ENCODE data around the gene LRRC3.

The LRRC3 gene

GRCh38 chr21:44473915-44474555, 18.7 kb downstream of the LRRC3 start:
- TF ChIP-seq TEAD4 (IDR thresholded peaks at IDR 0.05) (no peak), ZBTB7A (IDR thresholded peaks at IDR 0.05; ENCODE audit: low read depth) (no peak), CEBPB (IDR thresholded peaks at IDR 0.05) (no peak), EP300 (IDR thresholded peaks at IDR 0.05; ENCODE audit: borderline replicate concordance) (no peak), USF1 (IDR thresholded peaks at IDR 0.05) (no peak), RAD21 (IDR thresholded peaks at IDR 0.05; ENCODE audit: low read depth) (no peak), YY1 (IDR thresholded peaks at IDR 0.05; ENCODE audit: low read depth) (no peak), NFIC (IDR thresholded peaks at IDR 0.05) (no peak), EGR1 (IDR thresholded peaks at IDR 0.05) (no peak), TCF12 (IDR thresholded peaks at IDR 0.05; ENCODE audit: low read depth) (no peak), TAF1 (IDR thresholded peaks at IDR 0.05; ENCODE audit: low read depth) (no peak), CREB1 (IDR thresholded peaks at IDR 0.05; ENCODE audit: low read depth) (no peak), FOXM1 (IDR thresholded peaks at IDR 0.05; ENCODE audit: borderline replicate concordance, low read depth) (no peak), REST (IDR thresholded peaks at IDR 0.05; ENCODE audit: low read depth) (no peak), MAX (IDR thresholded peaks at IDR 0.05) (no peak)

GRCh38 chr21:44475266-44475845, 20.0 kb downstream of the LRRC3 start:
- TF ChIP-seq ZBTB7A (IDR thresholded peaks at IDR 0.05; ENCODE audit: low read depth) (no peak), EP300 (IDR thresholded peaks at IDR 0.05; ENCODE audit: borderline replicate concordance) (no peak), FOXM1 (IDR thresholded peaks at IDR 0.05; ENCODE audit: borderline replicate concordance, low read depth) (no peak), CREB1 (IDR thresholded peaks at IDR 0.05; ENCODE audit: low read depth) (no peak), YY1 (IDR thresholded peaks at IDR 0.05; ENCODE audit: low read depth) (no peak), EGR1 (IDR thresholded peaks at IDR 0.05) (no peak), TCF12 (IDR thresholded peaks at IDR 0.05; ENCODE audit: low read depth) (no peak), MAX (IDR thresholded peaks at IDR 0.05) (no peak), RAD21 (IDR thresholded peaks at IDR 0.05; ENCODE audit: low read depth) (no peak), USF1 (IDR thresholded peaks at IDR 0.05) (no peak), TAF1 (IDR thresholded peaks at IDR 0.05; ENCODE audit: low read depth) (no peak), TEAD4 (IDR thresholded peaks at IDR 0.05) (no peak), CEBPB (IDR thresholded peaks at IDR 0.05) (no peak)

- no peak for TF ChIP-seq REST (IDR thresholded peaks at IDR 0.05; ENCODE audit: low read depth)
- no peak for TF ChIP-seq MAX (IDR thresholded peaks at IDR 0.05)
- no peak for TF ChIP-seq EP300 (IDR thresholded peaks at IDR 0.05; ENCODE audit: borderline replicate concordance)
- TF ChIP-seq NFIC (IDR thresholded peaks at IDR 0.05) = no peak
- no peak for TF ChIP-seq CREB1 (IDR thresholded peaks at IDR 0.05; ENCODE audit: low read depth)
- no peak for TF ChIP-seq CEBPB (IDR thresholded peaks at IDR 0.05)
- no peak for TF ChIP-seq USF1 (IDR thresholded peaks at IDR 0.05)
These were observed 21.8 kb downstream of the LRRC3 start for GRCh38 chr21:44477131-44477530.

GRCh38 chr21:44477712-44478111, 22.4 kb downstream of the LRRC3 start:
- TF ChIP-seq FOXM1 (IDR thresholded peaks at IDR 0.05; ENCODE audit: borderline replicate concordance, low read depth) = no peak
- TF ChIP-seq RAD21 (IDR thresholded peaks at IDR 0.05; ENCODE audit: low read depth) = no peak
- no peak for TF ChIP-seq YY1 (IDR thresholded peaks at IDR 0.05; ENCODE audit: low read depth)
- TF ChIP-seq EP300 (IDR thresholded peaks at IDR 0.05; ENCODE audit: borderline replicate concordance) = no peak
- no peak for TF ChIP-seq ZBTB7A (IDR thresholded peaks at IDR 0.05; ENCODE audit: low read depth)
- no peak for TF ChIP-seq EGR1 (IDR thresholded peaks at IDR 0.05)
- no peak for TF ChIP-seq TAF1 (IDR thresholded peaks at IDR 0.05; ENCODE audit: low read depth)
- TF ChIP-seq MAX (IDR thresholded peaks at IDR 0.05) = no peak
- no peak for TF ChIP-seq NFIC (IDR thresholded peaks at IDR 0.05)
- no peak for TF ChIP-seq USF1 (IDR thresholded peaks at IDR 0.05)
- no peak for TF ChIP-seq TCF12 (IDR thresholded peaks at IDR 0.05; ENCODE audit: low read depth)
- no peak for TF ChIP-seq CREB1 (IDR thresholded peaks at IDR 0.05; ENCODE audit: low read depth)
- no peak for TF ChIP-seq CEBPB (IDR thresholded peaks at IDR 0.05)
- TF ChIP-seq TEAD4 (IDR thresholded peaks at IDR 0.05) = no peak
- no peak for TF ChIP-seq REST (IDR thresholded peaks at IDR 0.05; ENCODE audit: low read depth)
